HL-60 (cell line): ENCODE measurements around the gene MACROD2.

Experiments used
- DNase-seq, 2 experiments: peaks; one replicate each; pipeline ENCODE4 v3.0.0-alpha.2; 2010 to 2020; ENCODE audit warnings: low read depth in 1 of 2, low spot score in 1 of 2
- H3K27ac ChIP-seq: fragments of 250-450 bp; sonication (Bioruptor Pico); replicated peaks from 2 replicates; pipeline ENCODE4 v1.5.1; 2020; ENCODE audit warnings: mild to moderate bottlenecking, moderate library complexity
- H3K27me3 ChIP-seq: fragments of 250-450 bp; sonication (Bioruptor Pico); 2 replicates; pipeline ENCODE4 v1.5.1; 2021; ENCODE audit warnings: mild to moderate bottlenecking, moderate library complexity; ENCODE audit not compliant: insufficient read depth, poor library complexity, severe bottlenecking
- H3K4me3 ChIP-seq: replicated peaks from 2 replicates; pipeline ENCODE4 v1.5.1; 2011; ENCODE audit warnings: mild to moderate bottlenecking, control low read depth, low read length; ENCODE audit not compliant: insufficient read depth
- CTCF ChIP-seq: IDR thresholded peaks from one replicate; pipeline ENCODE4 v1.5.1; 2011; ENCODE audit warnings: low read length, control low read depth, inconsistent platforms; ENCODE audit not compliant: insufficient read depth
- GABPA ChIP-seq: IDR thresholded peaks from 2 replicates; pipeline ENCODE4 v1.6.1; 2012; ENCODE audit warnings: low read depth
- POLR2AphosphoS5 ChIP-seq: IDR thresholded peaks from 2 replicates; pipeline ENCODE4 v1.6.1; 2012; ENCODE audit warnings: low read depth
- REST ChIP-seq: IDR thresholded peaks from 2 replicates; pipeline ENCODE4 v1.6.1; 2012; ENCODE audit warnings: low read depth; ENCODE audit not compliant: insufficient replicate concordance
- SPI1 ChIP-seq: IDR thresholded peaks from 2 replicates; pipeline ENCODE4 v1.6.1; 2012; ENCODE audit warnings: low read depth, mild to moderate bottlenecking, borderline replicate concordance

Gene MACROD2

GRCh38 chr20:16018881-16019280 is 2023.6 kb downstream of the MACROD2 start:
- no peaks in the 10 kb centered on the region for H3K27me3 ChIP-seq
- DNase-seq: no peak
- no peak overlapping the region for H3K4me3 ChIP-seq
- no peak overlapping the region for H3K27ac ChIP-seq
- no peak for TF ChIP-seq SPI1

GRCh38 chr20:16020971-16021370 is 2025.7 kb downstream of the MACROD2 start:
- Histone ChIP-seq H3K27me3 (no peaks in the 10 kb centered on the region), H3K4me3 (no peak overlapping the region), H3K27ac (no peak overlapping the region)
- DNase-seq: no peak
- TF ChIP-seq POLR2AphosphoS5 (no peak), CTCF (no peak), GABPA (no peak), REST (no peak), SPI1 (no peak)

GRCh38 chr20:16025084-16025483 is 2029.8 kb downstream of the MACROD2 start:
- DNase-seq: no peak
- TF ChIP-seq POLR2AphosphoS5 (no peak), CTCF (no peak), GABPA (no peak), SPI1 (no peak), REST (no peak)
- Histone ChIP-seq H3K27me3 (no peaks in the 10 kb centered on the region), H3K27ac (no peak overlapping the region), H3K4me3 (no peak overlapping the region)

- DNase-seq: no peak
- Histone ChIP-seq H3K27ac (no peak overlapping the region), H3K4me3 (no peak overlapping the region), H3K27me3 (no peaks in the 10 kb centered on the region)
- TF ChIP-seq REST: no peak
- TF ChIP-seq CTCF: no peak
Measured at GRCh38 chr20:16027686-16028085, 2032.4 kb downstream of the MACROD2 start.
